Suppressor macrophage (primary cell): Measurements from ENCODE around the gene ABCA13.

Experiments
- DNase-seq, 4 experiments: peaks; one replicate each; pipeline ENCODE4 v3.0.0-alpha.2; 2020 to 2022

Gene ABCA13

DNA sequence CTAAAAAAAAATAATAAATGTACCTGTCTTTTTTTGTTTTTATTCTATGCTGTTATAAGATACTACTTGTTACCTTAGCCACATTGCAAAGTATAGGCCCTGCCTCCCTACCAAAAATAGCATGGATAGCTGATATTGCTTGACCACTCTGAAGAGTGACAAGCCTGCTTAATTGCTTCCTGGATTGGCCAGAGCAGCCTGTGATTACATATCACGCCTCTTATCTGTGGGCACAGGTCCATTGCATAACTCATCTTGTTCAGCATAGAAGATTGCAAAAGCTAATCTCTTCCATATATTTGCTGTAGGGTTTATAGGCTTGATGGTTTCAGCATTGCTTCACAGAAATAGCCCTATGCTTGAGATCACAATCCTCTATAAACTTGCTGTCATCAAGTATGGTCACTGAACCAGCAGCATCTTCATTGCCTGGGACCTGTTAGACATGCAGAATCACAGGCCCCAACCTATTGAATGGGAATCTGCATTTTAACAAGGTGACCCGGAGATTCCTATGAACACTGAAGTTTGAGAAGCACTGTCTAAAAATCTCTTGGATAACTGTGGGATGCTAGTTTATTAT, 472.3 kb downstream of the ABCA13 start:
- DNase-seq: peak; percentile 49 to 80 (median 67)

DNA sequence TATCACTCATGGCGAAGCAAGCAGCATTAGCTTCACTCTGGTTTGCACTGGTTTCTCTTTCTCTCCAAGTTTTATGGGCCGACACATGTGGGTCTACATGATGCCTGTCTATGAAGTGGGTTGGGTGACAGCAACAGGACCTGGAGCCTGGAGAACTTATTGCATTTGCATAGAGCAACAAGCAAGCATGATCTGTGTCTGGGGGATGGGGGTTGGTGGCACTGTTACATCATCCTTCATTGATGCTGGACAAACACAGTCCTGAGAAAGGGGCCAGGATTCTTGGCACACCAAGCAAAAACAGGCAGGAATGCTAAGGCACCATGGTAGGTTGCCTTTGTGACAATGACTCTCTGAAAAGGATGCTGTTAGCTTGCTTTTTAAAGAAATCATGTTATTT, 486.9 kb downstream of the ABCA13 start:
- DNase-seq: no peak

DNA sequence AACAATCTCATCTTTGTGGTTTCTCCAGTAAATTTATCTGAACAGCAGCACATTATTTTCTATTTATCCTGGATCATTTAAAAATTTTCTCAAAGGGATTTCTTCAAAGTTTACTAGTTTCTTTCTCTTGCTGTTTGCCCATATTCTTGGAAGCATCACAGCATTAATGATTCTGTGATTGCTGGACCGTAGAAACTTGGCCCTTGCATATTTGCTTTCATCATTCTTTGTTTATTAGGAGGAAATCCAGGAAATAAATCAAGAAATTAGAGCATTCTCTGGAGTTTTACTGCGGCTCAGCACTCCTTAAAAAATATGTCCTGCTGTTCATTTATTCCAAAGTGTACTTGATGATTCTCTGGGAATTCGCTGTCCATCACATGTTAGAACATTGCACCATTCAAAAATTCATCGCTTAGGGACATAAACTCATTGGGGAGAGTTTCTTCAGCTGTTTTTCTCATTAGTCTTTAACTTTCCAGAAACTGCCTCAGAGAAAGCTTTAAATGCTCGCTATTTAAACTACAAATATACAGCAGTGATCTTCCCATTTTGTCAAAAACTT, 489.1 kb downstream of the ABCA13 start:
- no peak for DNase-seq

DNA sequence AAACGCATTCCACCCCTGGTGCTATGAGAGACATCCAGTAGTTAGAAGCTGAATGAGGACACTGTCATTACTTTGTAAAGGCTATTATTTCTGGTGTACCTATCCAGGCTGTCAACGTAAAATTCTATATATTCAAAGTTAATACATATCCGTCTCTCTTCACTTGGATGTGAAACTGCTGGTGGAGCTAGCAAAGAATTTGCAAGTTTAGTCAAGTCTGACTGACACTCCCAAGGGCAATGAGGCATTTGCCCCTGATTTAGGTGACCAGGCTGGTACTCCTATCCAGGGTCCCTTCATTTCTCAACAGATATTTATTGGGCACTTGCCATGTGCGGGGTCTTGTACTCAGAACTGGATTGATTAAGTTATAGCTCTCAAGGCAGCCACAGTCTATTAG, 493.0 kb downstream of the ABCA13 start:
- DNase-seq: no peak

DNA sequence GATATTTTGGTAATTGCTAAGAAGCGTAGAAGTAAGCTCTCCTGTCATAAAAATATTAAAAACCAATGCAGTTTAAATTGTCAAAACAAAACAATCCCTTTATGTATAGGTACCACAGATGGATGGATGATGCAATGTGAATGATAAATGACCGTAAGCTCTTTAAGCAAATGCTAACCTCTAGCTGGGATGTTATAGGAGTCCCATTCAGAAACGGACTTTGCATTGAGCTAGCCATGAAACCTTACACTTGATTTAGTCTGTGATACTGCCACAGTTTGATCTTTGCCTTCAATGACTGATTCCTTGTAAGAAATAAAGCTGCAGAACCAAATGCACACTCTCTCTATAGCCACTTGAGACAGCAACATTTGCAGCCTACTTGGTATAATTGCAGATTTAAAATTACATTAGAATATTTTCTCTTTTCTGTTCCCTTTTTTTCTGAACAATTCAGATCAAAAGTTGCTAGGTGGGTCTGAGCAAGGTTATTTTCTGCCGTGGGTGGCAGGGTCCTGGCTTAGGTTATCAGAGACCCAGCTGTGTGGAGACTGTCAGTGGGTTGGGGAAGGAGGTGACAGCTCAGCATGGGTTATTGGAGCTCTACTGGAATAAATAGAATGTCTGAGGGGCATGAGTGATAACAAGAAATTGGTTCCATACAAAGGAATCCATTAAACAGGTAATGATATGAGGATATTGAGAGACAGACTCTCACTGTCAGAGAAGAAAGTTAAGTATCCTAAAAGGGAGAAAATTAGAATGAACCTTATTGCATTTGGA, 494.3 kb downstream of the ABCA13 start:
- DNase-seq: no peak

DNA sequence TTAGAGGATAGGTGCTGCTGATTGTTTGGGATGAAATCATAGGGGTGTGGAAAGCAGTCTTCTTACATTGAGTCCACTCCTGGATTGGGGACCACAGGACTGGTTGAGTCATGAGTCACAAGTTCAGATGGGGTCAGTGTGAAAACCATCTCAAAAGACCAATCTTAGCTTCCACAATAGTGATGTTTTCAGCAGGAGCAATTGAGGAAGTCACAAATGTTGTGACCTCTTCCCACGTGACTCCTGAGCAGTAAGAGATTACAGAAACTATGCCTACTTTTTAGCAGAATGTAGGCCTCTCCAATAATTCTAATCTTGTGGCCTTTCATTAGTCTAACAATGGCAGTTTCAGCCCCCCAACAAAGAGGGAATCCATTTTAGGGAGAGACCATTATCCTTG, 496.1 kb downstream of the ABCA13 start:
- DNase-seq: peak; percentile 57 to 84 (median 70)

DNA sequence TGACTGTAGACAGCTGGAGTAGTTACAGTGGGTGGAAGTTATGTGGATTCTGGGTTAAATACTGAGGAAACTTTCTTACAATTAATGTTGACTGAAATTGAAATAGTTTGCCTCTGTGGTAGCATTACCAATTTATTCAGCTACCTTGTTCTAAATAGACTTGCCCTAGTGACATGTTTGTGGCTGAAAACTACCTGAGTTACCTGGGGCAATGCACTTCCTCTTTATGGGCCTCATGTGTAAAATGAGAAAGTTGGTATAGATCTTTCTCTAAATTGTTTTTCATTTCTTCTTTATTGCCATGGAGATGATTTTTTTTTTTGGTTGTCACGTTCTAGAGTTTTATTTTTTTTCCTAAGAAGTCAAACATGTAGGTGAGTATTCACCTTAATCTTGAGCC, 500.4 kb downstream of the ABCA13 start:
- no peak for DNase-seq

DNA sequence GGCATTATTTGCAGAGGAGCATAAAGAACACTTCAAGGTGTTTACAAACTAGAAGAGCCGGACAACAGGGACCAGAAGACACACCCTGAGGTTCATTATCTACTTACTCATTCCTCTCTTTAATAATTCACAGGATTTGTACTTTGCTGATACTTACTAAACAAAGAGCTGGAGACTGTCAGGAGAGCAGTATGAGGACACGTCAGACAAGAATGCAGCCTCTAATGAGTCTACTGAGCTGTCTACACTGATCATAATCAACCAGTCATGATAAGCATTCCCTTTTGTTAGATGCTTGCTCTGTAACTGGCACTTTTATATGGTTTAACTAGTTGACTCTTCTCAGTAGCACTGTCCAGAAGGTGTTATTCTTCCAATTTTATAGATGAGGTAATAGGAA, 509.7 kb downstream of the ABCA13 start:
- DNase-seq: no peak

DNA sequence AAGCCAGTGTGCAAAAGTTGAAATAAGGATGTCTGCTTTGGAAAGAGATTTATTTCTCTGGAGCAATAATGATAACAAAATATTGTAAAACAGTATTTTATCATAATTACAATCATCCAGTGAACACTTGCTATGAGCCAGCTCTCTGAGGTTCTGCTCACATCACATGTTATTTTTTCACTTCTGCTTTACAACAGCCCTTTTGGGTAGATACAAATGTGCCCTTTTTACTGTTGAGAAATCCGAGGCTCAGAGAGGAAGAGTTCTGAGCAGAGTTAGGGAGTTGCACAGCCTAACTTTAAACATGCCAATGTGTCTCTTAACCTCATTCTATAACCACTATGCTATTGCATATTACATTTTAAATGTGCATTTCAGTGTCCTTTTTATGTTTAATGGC, 520.5 kb downstream of the ABCA13 start:
- DNase-seq: peak; percentile 52 to 88 (median 76)
